NCI-H524 (cell line): ENCODE data around the gene FCSK.

Source experiments
- DNase-seq, 2 experiments: peaks; one replicate each; lab custom pipeline; 2025; lab: John Stamatoyannopoulos, UW

The FCSK gene

DNA sequence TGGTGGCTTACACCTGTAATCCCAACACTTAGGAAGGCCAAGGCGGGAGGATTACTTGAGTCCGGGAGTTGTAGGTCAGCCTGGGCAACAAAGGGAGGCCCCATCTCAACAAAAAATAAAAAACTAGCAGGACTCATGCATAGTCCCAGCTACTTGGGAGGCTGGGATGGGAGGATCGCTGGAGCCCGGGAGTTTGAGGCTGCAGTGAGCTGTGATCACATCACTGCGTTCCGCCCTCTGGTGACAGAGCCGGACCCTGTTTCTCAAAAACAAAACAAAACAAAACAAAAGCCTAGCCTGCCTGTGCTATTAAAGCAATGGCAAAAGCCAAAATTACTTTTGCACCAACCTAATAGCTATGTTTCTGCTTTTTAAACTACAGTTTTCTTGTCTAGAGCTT is 1.5 kb downstream of the FCSK start:
- DNase-seq: no peak

GRCh38 chr16:70457446-70458166 is 3.2 kb downstream of the FCSK start:
- DNase-seq: no peak

GRCh38 chr16:70460737-70461261 is 6.4 kb downstream of the FCSK start:
- DNase-seq: no peak

DNA sequence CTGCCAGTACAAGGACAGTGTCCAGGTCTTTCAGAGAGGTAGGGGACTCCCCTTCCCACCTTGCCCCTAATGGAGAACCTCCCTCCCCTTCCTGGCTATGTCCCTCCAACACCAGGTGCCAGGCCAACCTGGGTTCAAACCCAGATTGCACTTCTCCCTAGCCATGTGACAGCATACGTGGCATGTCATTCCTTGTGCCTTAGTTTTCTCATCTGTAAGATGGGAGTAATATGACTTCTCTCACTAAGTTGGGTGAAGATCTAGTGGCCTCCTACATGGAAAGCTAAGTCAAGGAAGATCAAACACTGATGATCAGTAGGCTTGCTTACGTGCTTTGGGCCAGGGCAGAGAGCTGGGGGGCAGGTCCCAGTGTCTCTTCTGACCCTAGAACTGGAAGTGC is 8.8 kb downstream of the FCSK start:
- no peak for DNase-seq

GRCh38 chr16:70465999-70466804 is 11.8 kb downstream of the FCSK start:
- no peak for DNase-seq

- DNase-seq: no peak
Observed at GRCh38 chr16:70466805-70467076, 12.3 kb downstream of the FCSK start.

DNA sequence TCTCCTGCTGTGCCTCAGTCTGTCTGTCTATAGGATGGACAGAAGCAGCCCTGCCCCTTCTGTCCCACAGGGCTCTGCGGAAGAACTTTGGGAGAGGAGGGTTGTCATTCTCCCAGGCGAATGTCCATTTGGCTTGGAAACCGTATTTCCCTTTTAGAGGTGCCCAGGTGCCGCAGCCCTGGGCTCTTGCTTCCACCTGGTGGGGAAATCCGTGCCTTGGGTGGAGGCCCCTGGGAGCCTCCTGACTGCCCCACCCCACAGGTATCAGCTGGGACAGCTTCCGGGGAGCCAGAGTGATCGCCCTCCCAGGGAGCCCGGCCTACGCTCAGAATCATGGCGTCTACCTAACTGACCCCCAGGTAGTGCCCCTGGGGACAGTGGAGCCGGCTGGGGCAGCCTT is 12.7 kb downstream of the FCSK start:
- DNase-seq: no peak

DNA sequence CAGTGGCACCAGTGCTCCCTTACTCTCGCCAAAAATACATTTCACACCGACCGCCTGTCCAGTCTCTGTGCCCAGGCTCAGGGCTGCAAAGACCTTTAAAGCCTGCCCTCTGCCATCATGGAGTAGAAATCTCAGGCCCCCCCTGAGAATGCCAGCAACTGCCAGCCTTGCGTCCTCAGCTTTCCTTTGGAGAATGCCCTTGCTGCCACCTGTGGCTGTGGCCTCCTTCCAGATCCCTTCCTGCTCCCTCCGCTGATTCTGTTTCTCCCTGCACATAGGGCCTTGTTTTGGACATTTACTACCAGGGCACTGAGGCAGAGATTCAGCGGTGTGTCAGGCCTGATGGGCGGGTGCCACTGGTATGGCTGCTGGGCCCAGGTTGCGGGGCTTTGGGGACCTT is 13.2 kb downstream of the FCSK start:
- DNase-seq: no peak

DNA sequence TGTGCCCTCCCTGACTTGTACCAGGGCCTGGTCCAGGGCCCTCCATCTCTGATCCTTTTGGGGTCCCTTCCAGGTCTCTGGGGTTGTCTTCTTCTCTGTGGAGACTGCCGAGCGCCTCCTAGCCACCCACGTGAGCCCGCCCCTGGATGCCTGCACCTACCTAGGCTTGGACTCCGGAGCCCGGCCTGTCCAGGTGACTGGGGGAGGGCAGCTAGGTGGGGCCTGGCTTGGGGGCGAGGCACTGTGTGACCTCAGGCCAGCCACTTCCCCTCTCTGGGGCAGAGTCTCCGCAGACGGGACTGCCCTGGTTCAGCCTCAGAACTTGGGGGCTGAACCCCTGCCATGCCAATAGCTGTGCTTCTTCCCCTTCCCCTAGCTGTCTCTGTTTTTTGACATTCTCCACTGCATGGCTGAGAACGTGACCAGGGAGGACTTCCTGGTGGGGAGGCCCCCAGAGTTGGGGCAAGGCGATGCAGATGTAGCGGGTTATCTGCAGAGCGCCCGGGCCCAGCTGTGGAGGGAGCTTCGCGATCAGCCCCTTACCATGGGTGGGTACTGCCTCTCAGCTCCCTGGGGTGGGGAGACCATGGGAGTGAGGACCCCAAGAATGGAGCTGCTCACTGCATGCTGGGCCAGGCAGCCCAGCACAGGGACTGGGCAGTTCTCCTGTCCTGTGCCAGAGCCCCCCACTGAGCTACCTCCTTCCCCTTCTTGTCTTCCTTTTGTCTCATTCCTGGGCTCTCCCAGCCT is 14.6 kb downstream of the FCSK start:
- no peak for DNase-seq

DNA sequence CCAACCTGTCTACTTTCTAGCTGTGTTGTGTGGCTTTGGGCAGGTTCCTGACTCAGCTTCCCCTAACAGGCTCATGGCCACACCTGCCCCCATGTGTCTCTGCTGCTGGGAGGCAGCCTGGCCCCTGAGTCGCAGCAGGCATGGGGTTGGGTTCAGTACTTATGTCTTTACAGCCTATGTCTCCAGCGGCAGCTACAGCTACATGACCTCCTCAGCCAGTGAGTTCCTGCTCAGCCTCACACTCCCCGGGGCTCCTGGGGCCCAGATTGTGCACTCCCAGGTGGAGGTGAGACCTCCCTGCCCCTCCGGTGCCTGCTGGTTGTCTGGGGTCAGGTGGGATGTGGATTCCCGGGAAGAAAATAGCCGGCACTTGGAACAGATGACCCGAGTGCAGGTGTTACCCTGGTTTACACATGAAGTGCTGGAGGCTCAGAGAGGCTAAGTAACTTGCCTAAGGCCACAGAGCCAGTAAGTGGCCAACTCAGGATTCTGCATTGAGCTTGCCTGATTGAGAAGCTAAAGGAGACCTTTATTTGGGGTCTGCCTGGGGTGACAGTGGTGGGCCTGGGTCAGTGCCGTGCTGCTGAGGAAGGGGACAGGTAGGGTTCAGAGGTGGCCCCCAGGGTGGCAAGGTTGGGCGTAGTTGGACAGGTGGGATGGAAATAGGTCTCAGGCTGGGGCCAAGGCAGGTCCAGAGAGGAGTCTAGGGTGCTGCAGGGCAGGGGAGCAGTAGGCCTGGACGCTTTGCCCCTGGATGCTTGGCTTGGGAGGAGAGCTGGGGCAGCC is 15.9 kb downstream of the FCSK start:
- DNase-seq: no peak

GRCh38 chr16:70470927-70471341 is 16.5 kb downstream of the FCSK start:
- DNase-seq: no peak

DNA sequence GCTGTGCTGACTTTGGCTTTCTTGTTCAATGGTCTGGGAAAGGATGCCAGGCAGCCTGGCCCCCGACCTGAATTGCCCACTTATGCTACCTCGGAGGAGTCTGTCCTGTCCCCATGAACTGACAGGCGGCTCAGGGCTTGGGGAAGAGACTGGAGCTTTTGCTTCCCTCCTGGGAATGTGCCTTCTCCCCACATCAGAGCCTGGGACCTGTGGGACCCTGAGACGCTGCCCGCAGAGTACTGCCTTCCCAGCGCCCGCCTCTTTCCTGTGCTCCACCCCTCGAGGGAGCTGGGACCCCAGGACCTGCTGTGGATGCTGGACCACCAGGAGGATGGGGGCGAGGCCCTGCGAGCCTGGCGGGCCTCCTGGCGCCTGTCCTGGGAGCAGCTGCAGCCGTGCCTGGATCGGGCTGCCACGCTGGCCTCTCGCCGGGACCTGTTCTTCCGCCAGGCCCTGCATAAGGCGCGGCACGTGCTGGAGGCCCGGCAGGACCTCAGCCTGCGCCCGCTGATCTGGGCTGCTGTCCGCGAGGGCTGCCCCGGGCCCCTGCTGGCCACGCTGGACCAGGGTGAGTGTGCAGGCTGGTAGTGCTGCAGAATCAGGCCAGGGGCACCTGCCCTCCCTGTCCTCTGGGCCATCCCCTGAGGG is 18.5 kb downstream of the FCSK start:
- DNase-seq: no peak

- DNase-seq: no peak
Observed at GRCh38 chr16:70473446-70474319, 19.3 kb downstream of the FCSK start.

DNA sequence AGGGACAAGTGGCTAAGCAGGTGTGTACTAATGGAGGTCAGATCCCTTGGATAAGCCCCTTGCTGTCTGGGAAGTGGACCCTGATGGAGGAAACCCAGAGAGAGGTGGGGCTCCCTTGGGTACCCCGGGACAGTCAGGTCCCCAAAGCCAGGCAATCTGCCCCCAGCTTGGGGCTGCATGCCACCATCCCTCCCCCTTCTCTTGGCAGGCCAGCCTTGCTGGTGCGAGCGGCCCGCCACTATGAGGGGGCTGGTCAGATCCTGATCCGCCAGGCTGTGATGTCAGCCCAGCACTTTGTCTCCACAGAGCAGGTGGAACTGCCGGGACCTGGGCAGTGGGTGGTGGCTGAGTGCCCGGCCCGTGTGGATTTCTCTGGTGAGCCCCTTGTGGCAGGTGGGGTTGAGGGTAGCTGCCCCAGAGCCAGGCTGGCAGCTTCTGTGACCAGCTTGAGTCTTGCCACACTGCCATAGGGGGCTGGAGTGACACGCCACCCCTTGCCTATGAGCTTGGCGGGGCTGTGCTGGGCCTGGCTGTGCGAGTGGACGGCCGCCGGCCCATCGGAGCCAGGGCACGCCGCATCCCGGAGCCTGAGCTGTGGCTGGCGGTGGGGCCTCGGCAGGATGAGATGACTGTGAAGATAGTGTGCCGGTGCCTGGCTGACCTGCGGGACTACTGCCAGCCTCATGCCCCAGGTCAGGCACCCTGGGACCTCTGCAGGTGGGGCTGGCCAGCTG is 20.1 kb downstream of the FCSK start:
- DNase-seq: no peak

GRCh38 chr16:70475054-70475871 is 20.9 kb downstream of the FCSK start:
- DNase-seq: peak in 1 of 2 experiments; percentile 25

- DNase-seq: peak; percentile 78 to 93
Observed at GRCh38 chr16:70476272-70477020, 22.1 kb downstream of the FCSK start.

DNA sequence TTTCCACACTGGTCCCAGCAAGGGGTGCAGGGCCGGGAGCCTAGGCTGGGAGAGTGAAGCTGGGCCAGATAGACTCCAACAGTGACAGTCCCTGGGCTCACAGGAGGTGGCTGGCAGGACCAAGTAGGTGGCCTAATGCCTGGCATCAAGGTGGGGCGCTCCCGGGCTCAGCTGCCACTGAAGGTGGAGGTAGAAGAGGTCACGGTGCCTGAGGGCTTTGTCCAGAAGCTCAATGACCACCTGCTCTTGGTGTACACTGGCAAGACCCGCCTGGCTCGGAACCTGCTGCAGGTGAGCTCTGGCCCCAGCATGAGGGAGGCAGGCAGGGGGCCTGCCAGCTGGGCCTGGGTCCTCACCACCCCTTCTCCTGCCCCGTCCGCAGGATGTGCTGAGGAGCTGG is 23.8 kb downstream of the FCSK start:
- no peak for DNase-seq

GRCh38 chr16:70478912-70479341 is 24.5 kb downstream of the FCSK start:
- DNase-seq: peak in 1 of 2 experiments; percentile 28
